ENCODE data around the gene DNAH14. TPM values are rescaled to one million over a fixed set of nuclear protein-coding genes. Genes with fewer than 3 reads are reported as not detected.

DNAH14 gene
- total RNA-seq, 4 donors from 2014 or later = 0.15 to 0.55 TPM; not detected in 2

DNA sequence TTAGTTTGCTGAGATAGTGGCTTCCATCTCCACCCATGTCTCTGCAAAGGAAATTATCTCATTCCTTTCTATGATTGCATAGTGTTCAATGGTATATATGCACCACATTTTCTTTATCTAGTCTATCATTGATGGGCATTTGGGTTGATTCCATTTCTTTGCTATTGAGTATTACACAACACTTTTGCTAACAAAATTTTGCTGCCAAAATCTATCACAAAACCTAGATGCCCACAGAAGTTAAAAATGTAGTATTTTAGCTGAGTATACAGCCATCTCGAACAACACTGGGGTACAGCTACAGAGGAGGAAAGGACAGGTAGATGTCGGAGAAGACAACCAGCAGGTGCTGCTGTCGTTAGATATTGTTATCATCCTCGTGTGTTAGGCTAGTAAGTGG, 430.6 kb downstream of the DNAH14 start:
- no peaks in the 10 kb centered on the region for H3K27me3 ChIP-seq
- H3K36me3 ChIP-seq = no peaks in the 10 kb centered on the region
- TF ChIP-seq, protein P1, sequence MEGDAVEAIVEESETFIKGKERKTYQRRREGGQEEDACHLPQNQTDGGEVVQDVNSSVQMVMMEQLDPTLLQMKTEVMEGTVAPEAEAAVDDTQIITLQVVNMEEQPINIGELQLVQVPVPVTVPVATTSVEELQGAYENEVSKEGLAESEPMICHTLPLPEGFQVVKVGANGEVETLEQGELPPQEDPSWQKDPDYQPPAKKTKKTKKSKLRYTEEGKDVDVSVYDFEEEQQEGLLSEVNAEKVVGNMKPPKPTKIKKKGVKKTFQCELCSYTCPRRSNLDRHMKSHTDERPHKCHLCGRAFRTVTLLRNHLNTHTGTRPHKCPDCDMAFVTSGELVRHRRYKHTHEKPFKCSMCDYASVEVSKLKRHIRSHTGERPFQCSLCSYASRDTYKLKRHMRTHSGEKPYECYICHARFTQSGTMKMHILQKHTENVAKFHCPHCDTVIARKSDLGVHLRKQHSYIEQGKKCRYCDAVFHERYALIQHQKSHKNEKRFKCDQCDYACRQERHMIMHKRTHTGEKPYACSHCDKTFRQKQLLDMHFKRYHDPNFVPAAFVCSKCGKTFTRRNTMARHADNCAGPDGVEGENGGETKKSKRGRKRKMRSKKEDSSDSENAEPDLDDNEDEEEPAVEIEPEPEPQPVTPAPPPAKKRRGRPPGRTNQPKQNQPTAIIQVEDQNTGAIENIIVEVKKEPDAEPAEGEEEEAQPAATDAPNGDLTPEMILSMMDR (IDR thresholded peaks at IDR 0.05 in 4 of 5, conservative IDR thresholded peaks at IDR 0.05 in 1 of 5) = no peak
- TF ChIP-seq POLR2A (IDR thresholded peaks at IDR 0.05) = no peak
- no peak for DNase-seq
- intact Hi-C loops (cut with DNase I; ENCODE audit: low total_unique reads) = no loop called here
- in situ Hi-C loops (cut with MboI; ENCODE audit: low sequenced_read_pairs in 4 of 4) = no loop called here
- H3K4me1 ChIP-seq = no peaks in the 10 kb centered on the region
- H3K9me3 ChIP-seq = no peaks in the 10 kb centered on the region
- no peak overlapping the region for H3K27ac ChIP-seq
- H3K4me3 ChIP-seq = no peak overlapping the region
- ATAC-seq = no peak

DNA sequence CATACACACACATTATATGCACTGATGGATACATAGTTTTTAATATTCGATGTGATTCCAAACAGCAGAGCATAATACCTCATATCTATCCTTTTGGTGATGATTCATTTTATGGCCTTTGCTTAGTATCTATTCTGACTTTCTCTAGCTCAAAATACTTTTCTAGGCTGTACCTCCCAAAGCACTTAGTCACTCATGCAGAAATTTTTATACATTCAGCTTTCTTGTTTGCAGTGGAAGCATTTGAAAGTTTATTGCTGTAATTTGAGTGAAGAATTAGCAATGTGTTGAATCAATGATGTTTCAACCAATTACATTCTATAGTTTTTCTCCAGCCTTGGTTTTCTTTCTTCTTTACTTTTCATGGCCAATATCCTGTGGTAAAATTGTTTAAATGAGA, 431.7 kb downstream of the DNAH14 start:
- ATAC-seq = no peak
- in situ Hi-C loops (cut with MboI; ENCODE audit: low sequenced_read_pairs in 4 of 4) (no loop called here), intact Hi-C loops (cut with DNase I; ENCODE audit: low total_unique reads) (no loop called here)
- TF ChIP-seq, protein P1 (IDR thresholded peaks at IDR 0.05 in 4 of 5, conservative IDR thresholded peaks at IDR 0.05 in 1 of 5) = no peak
- no peak for TF ChIP-seq POLR2A (IDR thresholded peaks at IDR 0.05)
- no peak for DNase-seq
- H3K36me3 ChIP-seq = no peaks in the 10 kb centered on the region
- H3K27me3 ChIP-seq = peaks cover 0 to 3% (median 0%) of the 10 kb centered on the region in 3 donors
- H3K27ac ChIP-seq = no peak overlapping the region
- H3K4me1 ChIP-seq = no peaks in the 10 kb centered on the region
- H3K4me3 ChIP-seq = no peak overlapping the region
- no peaks in the 10 kb centered on the region for H3K9me3 ChIP-seq

DNA sequence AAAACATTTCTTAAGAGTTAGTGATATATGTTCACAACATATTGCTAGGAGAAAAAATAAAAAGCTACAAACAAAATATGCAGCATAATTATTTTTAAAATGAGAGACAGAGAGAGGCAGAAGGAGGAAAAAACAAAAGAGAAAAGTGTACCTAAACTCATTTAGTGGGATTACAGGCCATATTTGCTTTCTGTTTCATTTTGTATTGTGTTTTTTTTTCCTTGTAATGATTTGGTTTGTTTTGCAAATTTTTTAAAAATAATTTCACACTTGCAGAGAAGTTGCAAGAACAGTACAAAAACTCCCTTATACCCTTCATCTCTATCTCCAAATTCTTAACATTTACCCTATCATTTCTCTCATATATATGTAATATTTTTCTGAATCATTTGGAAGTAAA, 433.3 kb downstream of the DNAH14 start:
- intact Hi-C loops (cut with DNase I; ENCODE audit: low total_unique reads) = no loop called here
- in situ Hi-C loops (cut with MboI; ENCODE audit: low sequenced_read_pairs in 4 of 4) = no loop called here
- H3K4me1 ChIP-seq = no peaks in the 10 kb centered on the region
- no peaks in the 10 kb centered on the region for H3K36me3 ChIP-seq
- H3K27me3 ChIP-seq = peaks cover 0 to 3% (median 0%) of the 10 kb centered on the region in 3 donors
- DNase-seq (no peak), ATAC-seq (no peak)
- no peak overlapping the region for H3K27ac ChIP-seq
- H3K9me3 ChIP-seq = no peaks in the 10 kb centered on the region
- no peak overlapping the region for H3K4me3 ChIP-seq
- TF ChIP-seq, protein P1 (IDR thresholded peaks at IDR 0.05 in 4 of 5, conservative IDR thresholded peaks at IDR 0.05 in 1 of 5) = no peak
- TF ChIP-seq POLR2A (IDR thresholded peaks at IDR 0.05) = no peak

DNA sequence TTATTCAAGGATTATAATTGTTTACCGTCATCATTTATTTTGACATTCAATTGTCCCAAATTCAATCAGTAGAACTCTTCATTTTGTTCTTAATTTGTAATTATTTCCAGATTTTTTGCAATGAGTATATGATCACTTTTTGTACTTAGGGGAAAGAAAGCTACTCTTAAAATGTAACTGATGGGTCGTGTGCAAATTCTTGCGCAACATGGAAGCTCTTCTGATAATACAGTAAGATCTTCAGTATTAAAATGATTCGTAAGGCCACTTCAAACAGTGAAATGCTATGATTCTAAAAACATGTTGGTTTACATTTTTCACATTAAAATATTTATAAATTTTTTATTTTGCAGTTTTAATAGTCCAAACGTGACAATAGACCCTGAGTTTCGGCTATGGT, 435.0 kb downstream of the DNAH14 start:
- Histone ChIP-seq H3K9me3 (no peaks in the 10 kb centered on the region), H3K4me1 (no peaks in the 10 kb centered on the region), H3K36me3 (no peaks in the 10 kb centered on the region), H3K27me3 (peaks cover 0 to 3% (median 0%) of the 10 kb centered on the region in 3 donors), H3K27ac (no peak overlapping the region), H3K4me3 (no peak overlapping the region)
- DNase-seq (no peak), ATAC-seq (no peak)
- in situ Hi-C loops (cut with MboI; ENCODE audit: low sequenced_read_pairs in 4 of 4) = no loop called here
- intact Hi-C loops (cut with DNase I; ENCODE audit: low total_unique reads) = no loop called here
- no peak for TF ChIP-seq POLR2A (IDR thresholded peaks at IDR 0.05)
- TF ChIP-seq, protein P1 (IDR thresholded peaks at IDR 0.05 in 4 of 5, conservative IDR thresholded peaks at IDR 0.05 in 1 of 5) = no peak

DNA sequence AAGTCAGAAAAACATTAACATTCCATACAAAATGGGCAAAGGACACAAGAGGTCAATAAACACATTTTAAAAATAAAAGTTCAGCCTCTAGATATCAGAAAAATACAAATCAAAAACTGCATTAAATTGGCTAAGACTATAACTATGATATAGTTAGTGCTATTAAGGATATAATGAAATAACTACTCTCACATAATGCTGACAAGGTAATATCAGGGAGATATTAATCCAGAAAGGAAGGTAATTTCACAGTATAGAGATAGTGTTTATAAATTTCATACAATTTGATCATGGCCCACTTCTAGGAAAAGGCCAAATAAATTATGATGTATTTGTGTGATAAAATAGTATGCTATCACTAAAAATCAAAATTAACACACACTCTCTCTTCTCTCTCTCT, 436.5 kb downstream of the DNAH14 start:
- in situ Hi-C loops (cut with MboI; ENCODE audit: low sequenced_read_pairs in 4 of 4) = no loop called here

More for the DNA sequence above, 436.5 kb downstream of the DNAH14 start:
- no peak for DNase-seq
- no peaks in the 10 kb centered on the region for H3K9me3 ChIP-seq
- no peaks in the 10 kb centered on the region for H3K36me3 ChIP-seq
- ATAC-seq = no peak
- no peak overlapping the region for H3K4me3 ChIP-seq
- H3K27me3 ChIP-seq = peaks cover 0 to 3% (median 0%) of the 10 kb centered on the region in 3 donors
- TF ChIP-seq, protein P1 (IDR thresholded peaks at IDR 0.05 in 4 of 5, conservative IDR thresholded peaks at IDR 0.05 in 1 of 5) = no peak
- TF ChIP-seq POLR2A (IDR thresholded peaks at IDR 0.05) = no peak
- intact Hi-C loops (cut with DNase I; ENCODE audit: low total_unique reads) = no loop called here
- H3K27ac ChIP-seq = no peak overlapping the region
- H3K4me1 ChIP-seq = no peaks in the 10 kb centered on the region
